Natural killer cell (primary cell): ENCODE measurements around the gene PRKAR1B. TPM values are rescaled to one million over a fixed set of nuclear protein-coding genes. Genes with fewer than 3 reads are reported as not detected.

Source experiments
- ATAC-seq, 3 donors: fragments of 150-1000 bp in 2 of 3; fragments of 200-7000 bp in 1 of 3; cut with Tn5 transposase; 1 replicate in 1 of 3; 2 replicates in 2 of 3; pipeline ENCODE4 v1.10.0; 2021; ENCODE audit warnings: mild to moderate bottlenecking in 2 of 3, moderate library complexity in 2 of 3
- DNase-seq, 2 donors: peaks; one replicate each; pipeline versions ENCODE4 v3.0.0 to v3.0.0-alpha.2; 2013 to 2021; ENCODE audit warnings: mixed read lengths in 1 of 2
- H3K27ac ChIP-seq: one replicate; pipeline ENCODE4 v1.5.1; 2013; ENCODE audit warnings: mild to moderate bottlenecking, low read length
- H3K27me3 ChIP-seq: one replicate; pipeline ENCODE4 v1.6.1; 2013; ENCODE audit warnings: low read length; ENCODE audit not compliant: control insufficient read depth, insufficient read depth
- H3K36me3 ChIP-seq: one replicate; pipeline ENCODE4 v1.6.1; 2013; ENCODE audit warnings: low read length; ENCODE audit not compliant: control insufficient read depth, insufficient read depth
- H3K4me1 ChIP-seq: one replicate; pipeline ENCODE4 v1.6.1; 2013; ENCODE audit warnings: low read length; ENCODE audit not compliant: control insufficient read depth, insufficient read depth
- H3K4me3 ChIP-seq: one replicate; pipeline ENCODE4 v1.5.1; 2013; ENCODE audit warnings: low read length
- H3K9me3 ChIP-seq: one replicate; pipeline ENCODE4 v1.6.1; 2013; ENCODE audit warnings: low read length; ENCODE audit not compliant: control insufficient read depth, insufficient read depth
- H3K27ac Mint-ChIP-seq, 2 donors: one replicate each; pipeline ENCODE4 v1.8.0; 2022; ENCODE audit warnings: mild to moderate bottlenecking in 2 of 2, mixed read lengths in 2 of 2, moderate library complexity in 1 of 2
- H3K27me3 Mint-ChIP-seq, 2 donors: one replicate each; pipeline ENCODE4 v1.8.0; 2022; ENCODE audit warnings: low read depth in 2 of 2, mixed read lengths in 2 of 2
- H3K36me3 Mint-ChIP-seq: one replicate; pipeline ENCODE4 v1.8.0; 2022; ENCODE audit warnings: mixed read lengths
- H3K4me1 Mint-ChIP-seq, 2 donors: one replicate each; pipeline ENCODE4 v1.8.0; 2022; ENCODE audit warnings: mixed read lengths in 2 of 2
- H3K4me3 Mint-ChIP-seq: one replicate; pipeline ENCODE4 v1.8.0; 2022; ENCODE audit warnings: mild to moderate bottlenecking, moderate library complexity, mixed read lengths
- H3K9me3 Mint-ChIP-seq, 2 donors: one replicate each; pipeline ENCODE4 v1.8.0; 2022; ENCODE audit warnings: mixed read lengths in 2 of 2
- CTCF ChIP-seq: fragments of 200-600 bp; IDR thresholded peaks from one replicate; pipeline ENCODE4 v1.8.0; 2022; ENCODE audit warnings: antibody characterized with exemption
- whole genome bisulfite sequencing: methylation state at CpG from one replicate; pipeline ENCODE4 v1.1.7; 2013; ENCODE audit warnings: missing lambda C conversion rate; ENCODE audit not compliant: insufficient coverage; 5-methylcytosine and 5-hydroxymethylcytosine counted together
- intact Hi-C: fragments of 100-400 bp; cut with micrococcal nuclease; formaldehyde crosslinking; loops from one replicate; pipeline ENCODE4 v1.14.2; 2022
- total RNA-seq, 4 donors: library from RNA; stranded (reverse); fragments of 120-200 nt in 1 of 4; gene quantifications; one replicate each; pipeline versions ENCODE4 v1.2.3 to v1.2.4, GENCODE V29; 2013 to 2022

Gene PRKAR1B
- total RNA-seq, 3 donors from 2014 or later (not counting 1 experiment from before 2014, with no cell fraction given), result 2.4 to 3.8 (median 3.0) TPM

- Histone ChIP-seq H3K4me1 (no peaks in the 10 kb centered on the region), H3K9me3 (no peaks in the 10 kb centered on the region), H3K27me3 (no peaks in the 10 kb centered on the region), H3K4me3 (no peak overlapping the region), H3K36me3 (no peaks in the 10 kb centered on the region), H3K27ac (no peak overlapping the region)
- no peak for DNase-seq
- H3K36me3 Mint-ChIP-seq, result peaks cover 6% of the 10 kb centered on the region
- intact Hi-C loops, result no loop called here
- H3K27ac Mint-ChIP-seq, result no peak overlapping the region
- no peak for ATAC-seq
- H3K27me3 Mint-ChIP-seq, result no peaks in the 10 kb centered on the region
- 97% methylated on average over 35 of the region's 35 CpGs for WGBS
- TF ChIP-seq CTCF, result no peak
- no peak overlapping the region for H3K4me3 Mint-ChIP-seq
- peaks cover 6 to 8% of the 10 kb centered on the region in 2 donors for H3K4me1 Mint-ChIP-seq
- H3K9me3 Mint-ChIP-seq, result peaks cover 3% of the 10 kb centered on the region in 2 donors
These were observed 61.2 kb downstream of the PRKAR1B start for GRCh38 chr7:665736-666453.

GRCh38 chr7:664997-665735, 61.9 kb downstream of the PRKAR1B start:
- H3K4me3 ChIP-seq, result no peak overlapping the region
- intact Hi-C loops, result no loop called here
- 92% methylated on average over 20 of the region's 20 CpGs for WGBS

GRCh38 chr7:664402-664775, 62.7 kb downstream of the PRKAR1B start:
- intact Hi-C loops, result no loop called here
- H3K4me3 Mint-ChIP-seq, result no peak overlapping the region
- peaks cover 3% of the 10 kb centered on the region in 2 donors for H3K9me3 Mint-ChIP-seq
- no peak overlapping the region for H3K4me3 ChIP-seq
- no peaks in the 10 kb centered on the region for H3K4me1 ChIP-seq
- no peaks in the 10 kb centered on the region for H3K27me3 ChIP-seq
- no peak for TF ChIP-seq CTCF
- ATAC-seq (no peak), DNase-seq (no peak)
- peaks cover 6% of the 10 kb centered on the region for H3K36me3 Mint-ChIP-seq
- no peaks in the 10 kb centered on the region for H3K36me3 ChIP-seq
- 92% methylated on average over 7 of the region's 7 CpGs for WGBS
- H3K4me1 Mint-ChIP-seq, result peaks cover 6 to 8% of the 10 kb centered on the region in 2 donors
- H3K9me3 ChIP-seq, result no peaks in the 10 kb centered on the region
- H3K27ac Mint-ChIP-seq, result no peak overlapping the region
- H3K27me3 Mint-ChIP-seq, result no peaks in the 10 kb centered on the region
- no peak overlapping the region for H3K27ac ChIP-seq

More at GRCh38 chr7:664997-665735, 61.9 kb downstream of the PRKAR1B start:
- Mint-ChIP-seq H3K27ac (no peak overlapping the region), H3K27me3 (no peaks in the 10 kb centered on the region), H3K4me3 (no peak overlapping the region), H3K36me3 (peaks cover 6% of the 10 kb centered on the region), H3K4me1 (peaks cover 6 to 8% of the 10 kb centered on the region in 2 donors), H3K9me3 (peaks cover 3% of the 10 kb centered on the region in 2 donors)
- H3K36me3 ChIP-seq, result no peaks in the 10 kb centered on the region
- no peaks in the 10 kb centered on the region for H3K27me3 ChIP-seq
- no peak for ATAC-seq
- H3K4me1 ChIP-seq, result no peaks in the 10 kb centered on the region
- TF ChIP-seq CTCF, result no peak
- DNase-seq, result no peak
- H3K9me3 ChIP-seq, result no peaks in the 10 kb centered on the region
- H3K27ac ChIP-seq, result no peak overlapping the region
